GM19240 (cell line): ENCODE measurements around the gene PRDM2.
"Not testable (repeated sequence)": the region's sequence is repeated elsewhere in the genome, so short reads cannot be mapped to it uniquely, and the experiment has no call there.

ENCODE experiments used
- DNase-seq: peaks from one replicate; pipeline ENCODE4 v3.0.0; 2011; ENCODE audit warnings: low spot score; ENCODE audit not compliant: insufficient read length

Gene PRDM2

DNA sequence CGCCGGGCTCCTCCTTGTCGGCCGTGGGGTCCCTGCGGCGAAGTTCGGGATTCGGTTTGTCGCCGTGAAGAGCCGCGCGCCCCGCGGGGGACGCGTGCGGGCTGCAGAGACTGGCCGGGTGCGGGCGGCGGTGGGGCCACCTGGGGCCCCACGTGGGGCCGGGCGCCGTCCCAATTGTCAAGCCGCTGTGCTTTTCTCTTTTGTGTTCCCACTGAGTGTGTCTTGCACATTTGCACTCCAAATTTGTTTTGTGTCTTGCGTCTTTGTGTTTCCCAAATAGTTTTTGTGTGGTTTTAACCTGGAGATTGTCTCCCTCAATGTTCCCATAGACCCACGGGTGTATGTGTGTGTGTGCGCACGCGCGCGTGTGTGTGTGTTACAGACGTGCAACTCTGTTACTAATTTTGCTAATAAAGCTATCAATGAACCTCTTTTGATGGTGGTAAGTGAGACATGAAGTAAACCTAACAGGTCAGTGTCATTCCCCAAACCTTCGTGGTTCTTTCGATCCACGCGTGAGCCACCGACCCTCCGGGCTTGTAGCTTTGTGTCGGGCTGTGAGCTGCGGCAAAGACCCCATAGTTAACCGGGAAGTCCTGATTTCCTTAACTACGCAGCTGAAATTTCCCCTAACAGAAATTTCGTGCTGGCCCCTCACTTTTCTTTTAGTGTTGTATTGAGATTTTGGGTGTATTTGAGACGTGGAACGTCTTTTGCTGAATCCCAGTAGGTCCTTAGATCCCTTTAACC is 708 bp downstream of the PRDM2 start:
- peak; percentile 28 for DNase-seq

DNA sequence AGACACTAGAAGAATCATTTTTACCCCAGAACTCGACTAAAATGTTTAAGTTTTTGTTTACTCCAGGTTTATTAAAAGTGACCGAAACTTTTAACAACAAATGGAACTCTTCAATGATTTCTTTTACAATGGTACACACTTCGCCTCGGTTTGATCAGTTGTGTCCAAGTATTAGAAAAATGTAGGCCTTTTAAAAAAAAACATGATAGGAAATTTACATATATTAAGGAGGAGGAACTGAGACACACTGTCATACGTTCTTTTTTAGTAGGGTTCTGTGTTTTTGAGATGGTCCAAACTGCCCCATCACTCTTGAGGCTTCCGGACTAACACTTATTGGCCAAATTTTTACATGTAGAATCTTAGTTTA is 1.3 kb downstream of the PRDM2 start:
- DNase-seq: no peak

DNA sequence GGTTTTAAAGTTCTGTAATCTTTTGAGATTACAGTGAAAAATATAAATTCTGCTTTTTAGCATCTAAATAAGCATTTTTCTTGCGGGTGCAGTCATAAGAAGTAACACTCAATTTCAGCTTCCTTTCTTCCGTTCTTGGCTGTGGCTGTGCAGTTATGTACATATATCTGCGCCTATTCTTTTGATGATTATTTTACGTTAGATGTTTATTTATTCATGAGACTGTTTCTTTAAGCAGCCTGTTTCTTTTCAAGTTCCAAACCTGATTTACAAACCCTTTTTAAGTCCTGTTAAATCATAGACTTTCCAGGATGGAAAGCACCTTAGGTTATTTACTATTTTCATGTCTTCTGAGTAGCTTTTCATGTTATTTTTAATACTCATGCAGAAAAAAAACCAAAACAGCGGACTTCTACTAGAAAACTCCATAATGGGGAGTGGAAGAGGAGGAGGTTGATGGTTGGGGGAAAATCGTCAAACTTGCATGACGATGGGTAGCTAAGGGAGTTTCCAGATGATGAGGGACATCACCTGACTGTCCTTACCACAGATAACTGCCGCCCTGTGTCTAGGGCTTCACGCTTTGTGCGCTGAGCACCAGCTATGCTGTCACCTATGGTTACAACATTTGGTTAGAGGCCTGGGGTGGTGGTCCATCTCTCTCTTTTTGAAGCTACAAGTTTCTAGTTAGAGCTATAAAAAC is 2.6 kb downstream of the PRDM2 start:
- peak; percentile 65 for DNase-seq

DNA sequence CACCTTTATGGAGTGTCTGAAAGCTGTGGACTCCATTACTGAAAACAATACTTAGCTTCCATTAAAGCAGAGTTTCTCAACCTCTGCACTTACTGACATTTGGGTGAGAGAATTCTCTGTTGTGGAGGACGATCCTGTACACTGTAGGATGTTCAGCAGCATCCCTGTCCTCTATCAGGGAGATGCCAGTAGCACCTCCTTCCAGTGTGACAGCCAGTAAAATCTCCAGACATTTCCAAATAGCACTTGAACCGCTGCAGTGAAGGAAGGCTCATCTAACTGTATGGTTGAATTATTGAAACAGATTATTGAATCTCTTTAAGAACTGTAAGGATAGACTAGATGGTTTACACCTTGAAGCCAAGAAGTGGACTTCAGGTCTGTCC is 3.1 kb downstream of the PRDM2 start:
- DNase-seq: no peak

DNA sequence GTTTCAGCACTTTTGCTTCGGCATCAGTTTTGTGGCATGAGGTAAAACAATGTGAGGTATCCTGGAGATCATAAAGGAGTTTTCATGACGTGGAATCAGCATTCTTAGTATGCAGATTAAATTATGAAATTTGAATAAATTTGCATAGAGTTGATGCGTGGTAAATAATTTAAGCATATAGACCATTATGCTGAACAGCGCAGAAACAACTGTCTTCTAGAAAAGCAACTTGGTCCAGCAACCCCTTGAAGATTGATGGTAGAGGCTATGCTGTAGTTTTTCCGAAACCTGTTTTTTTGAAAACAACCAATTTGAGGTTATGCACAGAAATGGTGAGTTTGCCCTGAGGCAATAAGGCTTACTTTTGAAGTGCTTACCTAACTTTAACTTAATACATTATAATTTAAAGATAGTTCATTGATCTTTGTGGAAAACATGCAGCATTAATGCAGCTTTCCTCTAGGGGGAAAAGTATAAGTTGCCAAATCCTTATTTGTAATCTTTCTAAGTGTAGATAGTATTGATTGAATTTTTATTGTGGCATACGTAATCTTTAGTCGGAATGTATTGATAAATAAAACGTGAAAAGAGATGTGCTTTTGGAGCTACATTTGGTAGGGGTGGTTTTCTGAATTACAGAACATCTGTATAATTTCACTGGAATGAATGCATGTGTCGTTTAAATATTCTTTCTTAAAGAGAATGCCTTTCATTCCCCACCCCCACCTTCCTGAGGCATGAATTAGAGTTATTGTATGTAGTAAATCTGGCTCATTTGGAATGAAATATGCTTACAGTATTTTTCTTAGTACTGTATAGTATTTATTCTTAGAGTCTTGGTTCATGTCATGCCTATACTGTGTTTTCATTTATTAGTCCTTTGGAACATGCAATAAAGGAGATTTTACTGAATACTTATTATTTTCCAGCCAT is 3.8 kb downstream of the PRDM2 start:
- no peak for DNase-seq

DNA sequence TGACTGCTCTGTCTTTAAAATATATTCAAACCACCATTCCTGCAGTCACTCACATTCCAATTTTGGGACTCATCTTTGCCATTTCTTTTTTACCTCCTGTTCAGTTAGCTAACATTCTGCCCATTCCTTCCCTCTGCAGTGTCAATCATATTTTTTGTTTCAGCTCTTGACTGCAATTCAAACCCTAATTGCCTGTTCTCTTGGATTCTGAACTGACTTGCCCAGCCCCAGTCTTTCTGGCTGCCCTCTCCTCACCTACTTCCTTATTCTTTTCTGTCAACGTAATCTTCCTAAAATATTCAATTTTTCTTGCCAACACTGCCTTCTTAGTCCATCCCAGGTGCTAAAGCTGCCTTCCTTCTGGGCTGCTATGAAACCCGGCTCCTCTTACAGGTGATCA is 6.1 kb downstream of the PRDM2 start:
- DNase-seq: no peak

DNA sequence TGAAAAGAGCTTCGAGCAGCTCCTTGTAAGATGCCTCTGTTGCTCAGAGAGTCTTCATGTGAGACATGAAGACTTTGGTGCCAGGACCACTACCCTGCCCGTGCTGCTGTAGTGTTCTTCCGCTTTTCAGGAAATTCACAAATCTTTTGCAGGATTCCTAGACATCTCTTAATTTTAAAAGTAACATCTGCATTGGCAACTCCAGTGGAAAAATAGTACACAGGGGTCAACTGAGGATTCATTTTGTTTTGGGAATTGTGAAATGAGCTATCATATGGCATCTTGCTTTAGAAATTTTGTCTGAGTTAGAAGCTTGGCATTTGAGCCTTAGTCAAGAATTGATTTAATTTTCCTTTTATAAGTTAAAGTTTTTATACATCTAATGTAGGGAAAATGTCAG is 7.2 kb downstream of the PRDM2 start:
- DNase-seq: no peak

DNA sequence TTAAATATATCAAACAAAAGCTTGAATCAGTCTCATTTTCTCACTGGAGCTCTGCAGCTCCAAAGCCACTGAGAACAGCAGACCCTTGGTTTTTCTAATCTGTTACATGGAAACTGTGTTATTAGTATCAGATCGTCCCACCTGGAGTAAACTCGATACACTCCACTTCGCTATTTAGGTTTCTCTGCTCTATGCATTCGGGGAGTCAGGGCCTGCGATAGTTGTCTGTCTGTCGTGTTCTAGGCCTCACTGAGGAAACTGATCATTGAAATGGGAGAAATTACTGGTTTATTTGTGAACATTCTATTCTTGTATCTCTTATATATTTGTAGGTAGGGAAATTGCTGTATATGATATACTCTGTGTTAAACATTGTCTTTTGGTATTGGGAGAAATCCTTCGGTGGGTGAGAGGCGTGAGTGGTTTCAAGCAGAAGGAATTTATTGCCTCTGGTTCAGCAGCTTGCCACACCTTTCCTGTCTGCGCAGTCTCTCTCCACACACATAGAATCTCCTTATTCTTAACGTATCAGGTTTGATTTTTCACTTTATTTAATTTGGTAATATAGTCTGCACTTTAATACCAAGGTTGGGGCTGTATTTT is 8.5 kb downstream of the PRDM2 start:
- no peak for DNase-seq

DNA sequence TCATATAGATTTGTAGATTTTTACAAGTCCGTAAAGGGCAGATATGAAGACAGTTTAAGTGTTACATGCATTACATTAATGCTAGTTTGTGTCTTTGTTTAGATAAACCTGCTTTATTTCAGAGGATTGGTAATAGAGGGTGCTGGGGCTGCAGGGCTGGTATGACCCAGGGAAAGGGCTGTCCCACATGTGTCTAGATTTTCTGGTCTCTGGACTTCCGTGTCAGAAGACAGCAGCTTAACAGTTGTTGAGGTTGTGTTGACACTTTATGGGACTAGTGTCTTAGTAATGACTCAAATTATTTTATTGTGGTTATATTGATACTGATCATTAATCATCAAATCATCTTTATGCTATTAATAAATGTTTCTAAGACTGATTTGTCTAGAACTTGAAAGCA is 10.1 kb downstream of the PRDM2 start:
- no peak for DNase-seq

DNA sequence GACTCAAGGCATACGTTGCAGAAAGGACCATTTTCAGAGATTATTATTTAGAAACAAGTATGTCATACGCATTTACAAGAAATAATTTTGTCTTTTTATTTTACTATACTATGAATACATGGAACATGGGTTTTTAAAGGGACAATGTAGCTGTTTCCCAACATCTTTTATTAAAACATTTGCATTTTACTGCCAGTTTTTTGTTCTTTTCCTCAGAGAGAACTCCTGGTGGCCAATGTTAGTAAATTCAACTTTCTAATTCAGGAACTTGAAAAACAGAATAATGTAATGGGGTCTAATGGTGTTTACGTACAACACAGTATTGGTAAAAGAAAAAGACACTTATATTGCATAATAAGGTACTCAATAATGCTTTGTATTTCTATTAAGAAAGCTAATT is 14.9 kb downstream of the PRDM2 start:
- DNase-seq: no peak

DNA sequence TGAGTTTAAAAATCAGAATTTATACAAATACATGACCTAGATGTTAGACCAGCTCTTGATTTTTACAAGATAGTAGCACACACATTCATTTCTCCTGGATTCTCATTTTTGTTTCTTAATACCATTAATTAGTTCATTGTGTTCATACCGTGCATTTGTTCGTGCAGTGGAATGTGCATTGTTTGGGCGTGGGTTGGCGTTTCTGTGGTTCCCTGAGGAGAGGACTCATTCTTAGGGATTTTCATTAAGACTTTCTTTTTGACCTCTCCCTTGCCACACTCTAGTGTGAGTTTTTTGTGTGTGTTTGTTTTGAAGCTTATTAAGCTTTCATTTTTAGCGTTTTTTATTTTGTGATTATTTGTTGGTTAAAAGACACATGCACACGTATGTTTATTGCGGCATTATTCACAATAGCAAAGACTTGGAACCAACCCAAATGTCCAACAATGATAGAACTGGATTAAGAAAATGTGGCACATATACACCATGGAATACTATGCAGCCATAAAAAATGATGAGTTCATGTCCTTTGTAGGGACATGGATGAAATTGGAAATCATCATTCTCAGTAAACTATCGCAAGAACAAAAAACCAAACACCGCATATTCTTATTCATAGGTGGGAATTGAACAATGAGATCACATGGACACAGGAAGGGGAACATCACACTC is 15.8 kb downstream of the PRDM2 start:
- DNase-seq: not testable (repeated sequence)

DNA sequence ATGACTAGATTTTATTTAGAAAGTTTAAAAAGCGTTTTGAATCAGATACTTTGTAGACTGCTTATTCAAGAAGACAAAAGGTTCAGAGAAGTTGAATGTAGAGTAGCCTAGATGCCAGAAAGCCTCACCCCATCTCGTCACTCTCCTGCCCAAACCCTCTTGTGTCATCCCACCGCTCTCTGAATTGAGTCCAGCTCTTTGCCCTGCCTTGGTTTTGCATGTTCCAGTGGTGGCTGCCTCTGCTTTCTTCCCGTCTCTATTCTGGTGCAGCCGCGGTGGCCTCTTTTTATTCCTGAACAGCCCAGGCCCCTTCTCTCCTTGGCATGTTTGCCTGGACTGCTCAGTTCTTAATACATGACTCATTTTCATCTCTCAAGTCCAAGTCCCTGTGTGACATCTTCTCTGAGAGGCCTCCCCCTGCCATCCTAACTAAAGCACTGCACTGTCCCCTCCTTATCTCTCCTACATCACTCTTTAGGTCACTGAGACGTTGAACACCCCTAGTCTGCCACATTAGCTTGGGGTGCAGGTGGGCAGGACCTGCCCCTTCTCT is 22.9 kb downstream of the PRDM2 start:
- DNase-seq: no peak

DNA sequence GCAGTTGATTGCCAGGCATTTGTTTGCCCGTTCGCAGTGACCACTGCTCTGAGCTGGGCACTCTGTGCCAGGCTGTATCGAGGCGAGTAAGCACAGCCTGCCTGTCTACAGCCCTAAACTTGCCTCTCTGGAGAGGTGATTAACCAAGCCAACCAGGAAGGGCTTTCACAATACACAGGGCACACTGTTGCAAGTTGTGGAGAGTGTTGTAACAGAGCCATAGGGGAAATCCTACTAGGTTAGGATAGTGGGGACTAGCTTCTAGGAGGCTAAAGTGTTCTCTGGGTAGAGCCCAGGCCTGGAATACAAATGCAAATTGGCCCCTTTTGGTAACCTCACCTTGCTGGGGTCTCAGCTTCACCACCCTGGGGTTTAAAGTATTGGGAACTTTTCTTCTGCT is 23.8 kb downstream of the PRDM2 start:
- no peak for DNase-seq

DNA sequence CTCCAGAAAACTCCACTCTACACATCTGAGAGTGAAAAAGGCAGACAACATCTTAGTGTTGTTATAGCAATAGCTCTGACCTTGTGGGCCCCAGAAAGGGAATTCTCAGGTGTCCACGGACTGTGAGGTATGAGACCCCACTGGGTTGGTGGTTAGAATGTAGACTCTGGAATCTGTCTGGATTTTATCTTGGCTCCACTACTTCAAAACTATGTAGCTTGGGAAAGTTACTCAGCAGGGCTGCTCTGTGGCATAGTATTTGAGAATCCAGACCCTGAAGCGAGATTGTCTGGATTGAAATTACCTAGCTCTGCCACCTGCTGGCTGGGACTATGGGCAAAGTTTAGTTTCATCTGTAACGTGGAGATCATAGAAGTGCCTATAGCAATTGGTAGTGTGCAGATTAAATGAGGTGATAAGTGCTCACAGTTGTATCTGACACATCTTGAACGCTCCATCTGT is 25.8 kb downstream of the PRDM2 start:
- DNase-seq: no peak

DNA sequence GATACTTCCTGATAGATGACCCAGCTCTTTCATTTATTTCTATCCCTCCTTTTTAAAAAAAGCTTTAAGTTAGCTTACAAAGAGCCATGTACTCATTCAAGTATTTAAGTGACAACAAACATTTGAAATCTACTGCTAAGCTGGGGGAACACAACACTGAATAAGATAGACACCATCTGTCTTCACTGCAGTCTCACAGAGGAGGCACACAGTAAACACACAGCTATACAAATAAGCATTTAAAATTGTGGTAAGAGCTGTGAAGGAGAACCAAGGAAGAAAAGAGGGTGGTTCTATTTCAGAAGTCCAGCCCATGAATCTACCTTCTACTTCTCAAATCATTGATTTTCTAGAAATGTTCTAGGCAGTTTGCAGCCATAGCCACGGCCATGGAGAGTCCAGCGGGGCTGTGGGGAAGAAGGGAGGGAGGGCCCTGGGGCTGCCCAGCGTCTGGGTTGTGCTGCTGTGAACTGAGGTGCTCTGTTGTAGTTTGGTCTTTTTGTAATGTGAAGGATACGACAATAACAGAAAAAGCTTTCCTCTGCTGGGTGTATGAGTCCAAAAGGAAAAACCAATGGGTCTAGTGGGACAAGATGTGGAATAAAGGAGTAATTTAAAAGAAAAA is 28.2 kb downstream of the PRDM2 start:
- DNase-seq: no peak

DNA sequence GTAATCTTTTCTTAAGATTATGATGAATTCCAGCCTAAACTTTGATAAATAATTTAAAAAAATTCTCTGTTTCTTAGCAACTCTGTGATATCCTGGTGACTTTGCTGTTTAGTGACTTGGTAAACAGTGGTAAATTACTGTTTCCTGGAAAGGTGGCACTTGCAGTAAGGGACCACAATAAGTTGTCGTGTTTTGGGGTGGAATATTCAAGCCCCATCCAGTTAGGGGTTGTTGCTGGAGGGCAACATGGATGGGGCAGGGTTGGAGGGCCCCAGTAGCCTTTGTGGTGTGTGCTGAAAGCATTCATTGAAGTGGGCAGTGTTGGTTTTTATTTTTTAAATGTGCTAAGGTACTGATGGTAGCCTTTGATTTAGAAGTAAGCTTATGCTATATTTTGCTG is 30.3 kb downstream of the PRDM2 start:
- no peak for DNase-seq

DNA sequence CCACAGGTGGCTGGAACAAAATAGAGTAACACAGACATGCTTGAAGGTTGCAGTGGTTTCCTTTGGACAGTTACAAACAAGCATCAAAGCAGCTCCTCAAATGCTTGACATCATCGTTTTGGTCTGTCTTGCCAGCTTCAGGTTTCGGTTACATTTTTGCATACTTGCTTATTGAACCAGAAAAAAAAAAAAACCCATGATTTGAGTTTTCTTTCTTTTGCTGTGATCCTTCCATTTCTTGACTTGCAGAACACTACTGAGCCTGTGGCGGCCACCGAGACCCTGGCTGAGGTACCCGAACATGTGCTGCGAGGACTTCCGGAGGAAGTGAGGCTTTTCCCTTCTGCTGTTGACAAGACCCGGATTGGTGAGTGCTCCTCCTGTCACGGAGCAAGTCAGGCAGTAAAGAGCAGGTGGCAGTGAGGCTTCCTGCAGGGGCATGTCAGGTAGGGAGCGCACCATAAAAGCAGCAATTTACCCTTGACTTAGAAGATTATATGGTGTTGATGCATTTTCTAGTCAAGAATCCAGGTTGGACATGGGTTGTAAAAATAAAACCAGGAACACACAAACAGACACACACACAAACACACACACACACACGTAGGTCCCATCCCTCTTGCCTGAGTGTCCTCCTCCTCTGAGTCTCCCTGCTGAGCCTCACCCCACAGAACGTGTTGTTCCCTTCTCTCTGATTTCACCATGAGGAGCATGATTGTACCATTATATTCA is 30.9 kb downstream of the PRDM2 start:
- DNase-seq: peak; percentile 77

DNA sequence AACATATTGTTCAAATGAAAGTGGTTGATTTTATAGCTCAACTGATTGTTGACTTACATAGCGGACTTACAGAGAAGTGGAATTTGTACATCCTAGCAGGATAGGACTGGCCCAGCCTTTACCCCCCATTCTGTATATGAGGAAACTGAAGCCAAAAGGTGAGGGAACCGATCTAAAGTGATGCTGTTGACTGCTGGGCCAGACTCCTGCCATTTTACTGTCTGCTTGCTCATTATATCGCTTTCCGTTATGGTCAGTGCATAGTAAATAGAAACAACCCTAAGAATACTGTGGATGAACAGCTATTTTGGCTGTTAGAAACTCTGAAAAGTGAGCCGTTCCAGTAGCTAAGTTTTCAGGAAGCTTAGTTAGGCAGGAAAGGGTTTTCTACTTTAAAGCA is 31.9 kb downstream of the PRDM2 start:
- DNase-seq: no peak

DNA sequence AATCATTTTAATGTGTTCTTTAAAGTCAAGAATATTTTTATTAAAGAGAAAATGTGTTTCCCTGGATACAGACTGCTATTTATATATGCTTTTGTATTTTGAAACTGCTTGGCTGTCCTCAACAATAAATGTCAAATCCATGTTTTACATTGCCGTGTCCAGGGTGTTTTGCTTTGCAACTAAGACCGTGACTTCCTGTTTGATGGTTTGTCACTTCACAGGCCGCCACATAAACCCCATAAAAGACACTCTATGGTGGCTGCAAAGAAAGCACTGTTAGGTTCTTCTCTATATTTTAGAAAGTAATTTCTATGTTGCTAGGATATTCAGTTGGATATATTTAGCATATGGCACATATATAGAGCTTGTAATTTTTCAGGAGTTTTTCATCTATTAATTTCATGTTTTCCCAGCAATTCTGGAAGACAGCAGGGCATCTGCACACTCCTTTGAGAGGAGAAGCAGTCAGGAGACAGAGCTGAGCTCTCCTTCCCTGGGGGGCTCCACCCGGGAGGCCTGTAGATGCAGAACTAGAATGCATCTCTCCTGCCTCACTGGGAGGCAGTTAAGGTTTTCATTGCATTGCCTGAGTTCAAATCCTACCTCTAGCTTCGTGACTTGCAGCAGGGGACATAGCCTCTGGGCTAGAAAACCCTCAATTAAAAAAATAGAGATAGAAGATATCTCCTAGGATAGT is 33.1 kb downstream of the PRDM2 start:
- no peak for DNase-seq
